ENCODE measurements around the gene CDH4. TPM values are rescaled to one million over a fixed set of nuclear protein-coding genes. Genes with fewer than 3 reads are reported as not detected.

The CDH4 gene
- total RNA-seq, 1 experiment from 2014 or later, result not detected

DNA sequence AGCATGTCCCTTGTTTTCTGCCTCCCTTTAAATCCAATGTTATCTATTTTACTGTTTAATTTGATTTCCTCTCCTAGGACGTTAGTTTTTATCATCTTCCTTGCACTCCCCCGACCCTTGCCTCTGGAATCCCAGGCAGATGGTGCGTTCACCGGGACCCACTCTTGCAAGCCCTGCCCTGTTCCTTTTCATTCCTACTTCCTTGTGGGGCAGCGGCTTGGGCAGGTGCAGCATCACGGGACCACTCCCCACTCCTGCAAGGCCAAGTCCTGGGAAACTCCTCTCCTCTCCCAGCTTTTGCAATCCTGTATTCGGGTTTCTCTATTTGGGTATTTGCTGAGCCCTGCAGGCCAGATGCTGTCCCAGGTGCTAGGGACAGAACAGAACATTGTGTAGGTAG is 5.8 kb upstream of the CDH4 start:
- intact Hi-C loops (cut with micrococcal nuclease; ENCODE audit: unreplicated experiment), result no loop called here
- Histone ChIP-seq H3K79me2 (ENCODE audit: low read depth) (no peaks in the 10 kb centered on the region), H3K4me3 (no peak overlapping the region), H3K36me3 (ENCODE audit: low read depth) (no peaks in the 10 kb centered on the region), H3K9me2 (ENCODE audit: insufficient read depth) (no peaks in the 10 kb centered on the region), H3K9me3 (ENCODE audit: insufficient read depth, low read depth) (no peaks in the 10 kb centered on the region), H2AFZ (no peak overlapping the region), H3K27me3 (ENCODE audit: insufficient read depth, low read depth) (peaks cover 74% of the 10 kb centered on the region), H3F3A (ENCODE audit: insufficient read depth, low read depth) (no peaks in the 10 kb centered on the region), H3K4me2 (no peak overlapping the region), H3K4me1 (replicated peaks; ENCODE audit: insufficient read depth) (no peaks in the 10 kb centered on the region), H3K27ac (no peak overlapping the region), H4K20me1 (ENCODE audit: insufficient read depth) (peaks cover 10% of the 10 kb centered on the region; the same call in 1 of the 2 replicates)
- ChIA-PET CTCF (no interaction called here), POLR2A (ENCODE audit: unreplicated experiment) (no interaction called here)
- no TSS peak for BruUV-seq (replicated peaks)
- no peak for TF ChIP-seq CTCF (conservative IDR thresholded peaks at IDR 0.05)
- no peak for TF ChIP-seq EZH2 (IDR thresholded peaks at IDR 0.05; ENCODE audit: low read depth)
- no peak for DNase-seq

DNA sequence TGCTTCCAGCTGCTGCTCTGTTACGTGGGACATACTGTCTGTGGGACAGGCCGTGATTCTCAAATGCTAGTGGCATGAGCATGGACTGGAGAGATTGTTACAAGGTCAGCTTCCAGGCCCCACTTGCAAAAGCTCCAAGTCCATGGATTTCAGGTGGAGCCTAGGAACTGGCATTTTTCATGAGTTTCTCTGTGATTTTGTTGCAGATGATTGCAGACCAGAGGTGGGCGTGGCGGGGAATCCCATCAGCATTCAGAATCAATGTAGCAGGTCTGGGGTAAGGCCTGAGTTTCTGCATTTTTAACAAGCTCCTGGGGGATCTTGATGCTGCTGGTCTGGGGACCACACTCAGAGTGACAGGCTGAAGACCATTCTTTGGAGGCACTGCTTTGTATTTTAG is 2.4 kb upstream of the CDH4 start:
- Histone ChIP-seq H3K4me3 (no peak overlapping the region), H3K79me2 (ENCODE audit: low read depth) (no peaks in the 10 kb centered on the region), H3K4me1 (replicated peaks; ENCODE audit: insufficient read depth) (no peaks in the 10 kb centered on the region), H3K27me3 (ENCODE audit: insufficient read depth, low read depth) (peaks cover 75% of the 10 kb centered on the region), H3F3A (ENCODE audit: insufficient read depth, low read depth) (no peaks in the 10 kb centered on the region), H4K20me1 (ENCODE audit: insufficient read depth) (peaks cover 10% of the 10 kb centered on the region; the same call in 1 of the 2 replicates), H3K9me2 (ENCODE audit: insufficient read depth) (no peaks in the 10 kb centered on the region), H2AFZ (no peak overlapping the region), H3K4me2 (no peak overlapping the region), H3K9me3 (ENCODE audit: insufficient read depth, low read depth) (no peaks in the 10 kb centered on the region), H3K27ac (no peak overlapping the region), H3K36me3 (ENCODE audit: low read depth) (no peaks in the 10 kb centered on the region)
- no TSS peak for BruUV-seq (replicated peaks)
- no peak for DNase-seq
- no peak for TF ChIP-seq CTCF (conservative IDR thresholded peaks at IDR 0.05)
- no peak for TF ChIP-seq EZH2 (IDR thresholded peaks at IDR 0.05; ENCODE audit: low read depth)
- ChIA-PET CTCF (no interaction called here), POLR2A (ENCODE audit: unreplicated experiment) (no interaction called here)
- intact Hi-C loops (cut with micrococcal nuclease; ENCODE audit: unreplicated experiment), result no loop called here

GRCh38 chr20:61252601-61253263 is 671 bp downstream of the CDH4 start:
- H2AFZ ChIP-seq, result no peak overlapping the region
- no peaks in the 10 kb centered on the region for H3K9me3 ChIP-seq (ENCODE audit: insufficient read depth, low read depth)
- no peak for DNase-seq
- H3K27me3 ChIP-seq (ENCODE audit: insufficient read depth, low read depth), result peaks cover 73% of the 10 kb centered on the region
- TF ChIP-seq EZH2 (IDR thresholded peaks at IDR 0.05; ENCODE audit: low read depth), result no peak
- TF ChIP-seq CTCF (conservative IDR thresholded peaks at IDR 0.05), result no peak
- no peaks in the 10 kb centered on the region for H3F3A ChIP-seq (ENCODE audit: insufficient read depth, low read depth)
- no peaks in the 10 kb centered on the region for H3K79me2 ChIP-seq (ENCODE audit: low read depth)
- no peak overlapping the region for H3K4me2 ChIP-seq
- H3K4me1 ChIP-seq (replicated peaks; ENCODE audit: insufficient read depth), result no peaks in the 10 kb centered on the region
- H3K36me3 ChIP-seq (ENCODE audit: low read depth), result no peaks in the 10 kb centered on the region
- 0 out of 2 replicates have a peak, but pooled peaks cover 4% of the 10 kb centered on the region for H4K20me1 ChIP-seq (ENCODE audit: insufficient read depth)
- ChIA-PET CTCF (no interaction called here), POLR2A (ENCODE audit: unreplicated experiment) (no interaction called here)
- H3K9me2 ChIP-seq (ENCODE audit: insufficient read depth), result no peaks in the 10 kb centered on the region
- no peak overlapping the region for H3K27ac ChIP-seq
- BruUV-seq (replicated peaks), result no TSS peak
- intact Hi-C loops (cut with micrococcal nuclease; ENCODE audit: unreplicated experiment), result no loop called here
- no peak overlapping the region for H3K4me3 ChIP-seq
